GM19463 (cell line): ENCODE measurements around the gene TSLP.
A peak's percentile ranks its signal among the peaks of the same experiment; 100 is the strongest.

Experiments used
- ATAC-seq: cut with Tn5 transposase; IDR thresholded peaks from one replicate; pipeline ENCODE4 v1.9.1; 2021; ENCODE audit warnings: mild to moderate bottlenecking, moderate library complexity; ENCODE audit not compliant: unreplicated experiment

Gene TSLP

GRCh38 chr5:111071413-111071812, at the start of gene TSLP:
TSLP (plus strand) TSS chr5:111071713; CDS start chr5:111071891, 178 bp downstream.
- ATAC-seq: no peak

- no peak for ATAC-seq
Observed at GRCh38 chr5:111022301-111022700, 49.2 kb upstream of the TSLP start.

- ATAC-seq: no peak
Observed at GRCh38 chr5:111028865-111029264, 42.6 kb upstream of the TSLP start.

- no peak for ATAC-seq
Observed at GRCh38 chr5:111043712-111044506, 27.6 kb upstream of the TSLP start.

- ATAC-seq: no peak
Observed at GRCh38 chr5:111058064-111058463, 13.4 kb upstream of the TSLP start.

- ATAC-seq: no peak
Observed at GRCh38 chr5:111060169-111060568, 11.3 kb upstream of the TSLP start.

GRCh38 chr5:111061618-111062017, 9.9 kb upstream of the TSLP start:
- no peak for ATAC-seq

- peak; percentile 65 for ATAC-seq
Observed at GRCh38 chr5:111063709-111064322, 7.7 kb upstream of the TSLP start.

- no peak for ATAC-seq
Observed at GRCh38 chr5:111066261-111066938, 5.1 kb upstream of the TSLP start.

GRCh38 chr5:111068213-111068612, 3.3 kb upstream of the TSLP start:
- ATAC-seq: no peak

- ATAC-seq: no peak
Observed at GRCh38 chr5:111069839-111070238, 1.7 kb upstream of the TSLP start.

GRCh38 chr5:111070272-111071134, 1.0 kb upstream of the TSLP start:
- ATAC-seq: peak; percentile 32

- peak; percentile 81 for ATAC-seq
Observed at GRCh38 chr5:111072949-111073682, 1.6 kb downstream of the TSLP start.

- ATAC-seq: no peak
Observed at GRCh38 chr5:111074244-111074643, 2.7 kb downstream of the TSLP start.

- ATAC-seq: no peak
Observed at GRCh38 chr5:111075520-111075919, 4.0 kb downstream of the TSLP start.

GRCh38 chr5:111076091-111076490, 4.6 kb downstream of the TSLP start:
- no peak for ATAC-seq

GRCh38 chr5:111077678-111078077, 6.2 kb downstream of the TSLP start:
- no peak for ATAC-seq

- no peak for ATAC-seq
Observed at GRCh38 chr5:111079846-111080245, 8.3 kb downstream of the TSLP start.

GRCh38 chr5:111083323-111083722, 11.8 kb downstream of the TSLP start:
- ATAC-seq: peak; percentile 50
